CD4-positive, alpha-beta T cell treated with Interleukin-4 for 1 hour (primary cell): ENCODE measurements around the gene SLC35E2B.

ENCODE experiments used
- DNase-seq, 2 donors: peaks; one replicate each; pipeline ENCODE4 v3.0.0-alpha.2; 2020 to 2022

SLC35E2B gene

DNA sequence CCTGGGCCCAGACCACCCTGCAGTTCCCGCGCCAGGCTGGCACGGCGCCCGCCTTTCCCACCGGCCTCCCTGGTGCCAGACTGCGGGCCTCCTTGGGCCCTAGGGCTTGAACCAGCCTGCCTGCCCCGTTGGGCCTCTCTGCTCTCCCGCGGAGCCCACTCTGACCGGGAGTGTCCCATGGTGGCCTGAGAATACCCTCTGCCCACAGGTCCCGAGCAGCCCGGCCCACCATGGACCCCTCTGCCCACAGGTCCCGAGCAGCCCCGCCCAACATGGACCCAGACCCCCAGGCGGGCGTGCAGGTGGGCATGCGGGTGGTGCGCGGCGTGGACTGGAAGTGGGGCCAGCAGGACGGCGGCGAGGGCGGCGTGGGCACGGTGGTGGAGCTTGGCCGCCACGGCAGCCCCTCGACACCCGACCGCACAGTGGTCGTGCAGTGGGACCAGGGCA is 69.4 kb downstream of the SLC35E2B start:
- DNase-seq, result no peak

- DNase-seq, result no peak
These were observed 69.9 kb downstream of the SLC35E2B start for GRCh38 chr1:1622788-1623094.

DNA sequence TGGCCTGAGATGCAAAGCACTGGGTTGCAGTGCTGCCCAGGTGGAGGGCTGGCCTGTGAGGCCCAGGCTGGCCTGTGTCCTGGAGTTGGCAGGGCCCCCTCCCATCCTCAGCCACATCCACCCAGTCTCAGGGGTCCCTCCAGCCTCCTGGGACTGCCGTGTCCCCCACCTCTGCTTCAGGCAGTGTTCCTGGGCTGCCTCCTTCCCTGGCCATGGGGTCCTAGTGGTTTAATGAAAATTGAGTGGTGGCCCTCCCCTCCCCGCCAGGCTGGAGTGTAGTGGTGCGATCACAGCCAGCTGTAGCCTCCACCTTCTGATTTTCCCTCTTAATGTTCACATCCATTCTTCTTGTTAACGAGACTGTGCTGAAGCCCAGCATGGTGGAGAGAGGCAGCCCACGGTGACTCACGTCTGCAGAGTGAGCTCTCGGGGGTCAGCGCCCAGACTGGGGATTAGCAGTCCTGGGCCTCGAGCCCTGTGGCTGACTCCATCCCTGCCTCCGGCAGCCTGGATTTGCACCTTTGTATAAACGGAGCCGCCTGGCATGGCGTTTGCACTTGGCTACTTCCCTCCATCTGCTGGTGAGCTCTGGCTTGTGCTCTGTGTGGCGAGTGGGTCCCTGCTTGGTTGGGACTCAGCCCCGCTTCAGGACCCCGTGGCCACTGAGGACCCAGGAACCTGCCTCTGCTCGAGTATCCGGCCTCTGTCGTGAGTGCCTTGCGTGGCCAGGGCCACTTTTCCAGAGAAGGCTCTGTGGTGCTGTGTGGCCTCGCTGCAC is 70.4 kb downstream of the SLC35E2B start:
- DNase-seq, result no peak

DNA sequence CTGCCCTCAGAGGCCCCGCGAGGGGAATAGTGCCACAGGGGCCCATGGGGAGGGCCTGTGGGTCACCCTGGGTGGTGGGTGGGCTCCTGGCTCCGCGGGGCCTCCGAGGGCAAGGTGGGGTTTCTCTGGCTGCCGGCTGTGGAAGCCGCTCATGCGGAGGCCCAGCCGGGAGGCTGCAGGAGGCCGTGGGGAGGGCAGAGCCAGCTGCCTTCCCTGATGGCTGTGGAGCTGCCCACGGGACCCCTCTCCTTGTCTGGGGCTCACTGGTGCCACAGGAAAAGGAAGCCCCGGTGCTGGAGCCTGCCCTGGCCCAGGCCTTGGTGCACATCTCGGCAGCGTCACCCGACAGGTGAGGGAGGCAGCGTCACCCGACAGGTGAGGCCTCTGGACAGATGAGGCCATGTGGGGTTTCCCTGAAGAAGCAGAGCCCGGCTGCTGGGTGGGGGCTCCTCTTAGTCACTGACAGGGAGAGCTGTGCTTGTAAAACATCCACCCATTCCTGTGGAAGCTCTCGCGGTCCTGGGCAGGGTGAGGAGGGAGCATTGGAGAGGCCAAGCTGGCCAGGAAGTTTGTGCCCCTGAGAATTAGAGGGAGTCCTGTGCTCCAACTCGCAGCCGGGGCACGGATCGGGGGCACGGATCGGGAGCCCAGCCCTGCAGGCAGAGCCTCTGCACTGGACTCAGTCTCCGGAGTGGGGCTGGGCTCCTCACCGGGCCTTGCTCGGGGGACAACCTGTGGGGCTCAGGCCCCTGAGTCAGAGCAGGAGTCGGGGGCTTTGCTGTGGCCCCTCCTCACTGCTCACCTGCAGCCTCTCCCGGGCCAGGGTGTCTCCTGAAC is 71.2 kb downstream of the SLC35E2B start:
- no peak for DNase-seq

- no peak for DNase-seq
These were observed 72.0 kb downstream of the SLC35E2B start for GRCh38 chr1:1620433-1621139.

- DNase-seq, result no peak
These were observed 72.7 kb downstream of the SLC35E2B start for GRCh38 chr1:1619917-1620361.

- no peak for DNase-seq
These were observed 74.1 kb downstream of the SLC35E2B start for GRCh38 chr1:1618396-1619068.

GRCh38 chr1:1617925-1618324 is 74.7 kb downstream of the SLC35E2B start:
- no peak for DNase-seq

DNA sequence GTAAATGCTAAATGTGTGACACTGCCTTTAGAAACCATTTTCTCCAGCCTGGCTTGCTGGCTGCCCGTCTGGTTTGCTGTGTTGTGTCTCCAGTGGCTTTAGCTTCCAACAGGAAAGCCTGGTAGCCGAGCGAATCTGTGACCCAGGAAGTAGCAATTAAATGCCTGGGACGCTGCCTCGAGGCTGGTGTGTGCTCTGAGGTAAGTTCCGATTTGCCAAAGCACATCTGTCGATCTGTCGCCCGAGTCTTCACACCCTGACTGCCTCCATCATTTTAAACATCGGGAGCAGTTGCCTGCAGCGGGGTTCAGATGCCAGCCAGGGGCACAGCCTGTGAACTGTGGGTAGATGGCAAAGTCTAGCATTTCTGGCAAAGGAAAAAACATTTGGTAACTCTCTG is 75.1 kb downstream of the SLC35E2B start:
- no peak for DNase-seq

- no peak for DNase-seq
These were observed 75.8 kb downstream of the SLC35E2B start for GRCh38 chr1:1616838-1617237.

DNA sequence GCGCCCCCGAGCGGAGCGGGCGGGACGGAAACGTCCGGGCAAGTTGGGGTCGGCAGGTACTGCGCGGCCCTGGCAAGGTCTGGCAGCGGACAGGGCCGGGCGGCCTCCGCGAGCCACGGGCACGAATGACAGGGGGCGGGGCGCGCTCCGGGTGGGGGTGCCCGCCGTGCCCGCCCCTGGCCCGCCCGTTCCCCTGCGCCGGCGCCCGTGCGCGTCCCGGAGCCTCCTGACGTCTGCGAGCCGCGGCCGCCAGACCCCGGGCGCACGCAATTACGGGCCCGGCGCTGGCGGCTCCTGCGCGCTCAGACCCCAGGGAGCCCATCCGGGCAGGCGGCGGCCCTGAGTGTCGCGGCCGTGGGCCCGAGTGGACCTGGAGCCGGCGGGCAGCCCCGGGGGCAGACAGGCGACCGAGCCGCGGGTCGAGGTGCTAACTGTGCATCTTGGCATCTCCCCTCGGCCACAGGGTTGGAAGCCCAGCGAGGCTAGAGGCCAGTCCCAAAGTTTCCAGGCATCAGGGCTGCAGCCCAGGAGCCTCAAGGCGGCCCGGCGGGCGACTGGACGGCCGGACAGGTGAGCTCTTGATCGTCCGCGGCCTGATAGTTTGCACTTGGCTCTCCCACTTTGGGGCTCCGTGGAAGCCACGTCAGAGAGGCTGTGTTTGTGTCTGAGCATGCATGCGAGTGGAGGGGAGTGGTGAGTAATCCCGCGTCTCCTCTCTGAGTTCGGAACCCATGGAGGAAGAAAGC is 76.4 kb downstream of the SLC35E2B start:
- peak; percentile 47 to 55 for DNase-seq

DNA sequence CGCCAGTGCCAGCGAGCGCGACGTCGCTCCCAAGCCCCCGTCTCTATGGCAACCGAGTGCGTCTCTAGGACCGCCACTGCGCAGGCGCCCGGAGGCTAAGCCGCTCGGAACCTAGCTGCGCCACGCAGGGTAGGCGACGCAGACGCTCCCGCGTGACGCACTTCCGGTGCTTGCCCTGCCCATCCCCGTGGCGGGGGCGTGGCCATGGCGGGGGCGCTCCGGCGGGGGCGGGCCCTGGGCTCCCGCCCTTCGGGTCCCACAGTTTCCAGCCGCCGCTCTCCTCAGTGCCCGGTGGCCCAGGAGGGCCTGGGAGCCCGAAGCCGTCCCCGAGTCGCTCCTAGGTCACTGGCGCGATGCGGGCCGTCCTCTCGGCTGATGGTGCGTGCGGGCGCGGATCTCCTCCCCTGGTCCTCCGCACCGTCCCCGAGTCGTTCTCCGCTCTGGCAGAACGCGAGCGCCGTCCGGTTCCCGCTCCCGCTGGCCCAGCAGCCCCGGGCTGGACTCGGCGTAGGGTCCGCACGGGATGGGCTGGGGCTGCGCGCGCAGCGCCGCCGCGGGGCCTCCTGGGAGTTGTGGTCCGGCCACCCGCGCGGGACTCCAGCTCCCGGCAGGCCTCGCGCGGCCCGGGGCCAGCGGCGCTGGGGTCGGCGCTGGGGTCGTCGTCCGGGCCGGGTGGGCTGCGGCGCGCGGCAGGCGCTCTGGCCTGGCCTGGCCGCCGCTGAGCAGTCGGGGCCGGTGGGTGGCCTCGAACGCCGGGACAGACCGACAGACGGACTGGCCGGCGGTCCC is 77.1 kb downstream of the SLC35E2B start, which contains the start of gene MIB2:
Gene MIB2, plus strand, starts transcription at position 245 of the 789 bp plus-strand sequence. CDS start 7,953 bp downstream, outside the sequence.
- DNase-seq, result peak; percentile 98

- no peak for DNase-seq
These were observed 77.7 kb downstream of the SLC35E2B start for GRCh38 chr1:1614954-1615255.

DNA sequence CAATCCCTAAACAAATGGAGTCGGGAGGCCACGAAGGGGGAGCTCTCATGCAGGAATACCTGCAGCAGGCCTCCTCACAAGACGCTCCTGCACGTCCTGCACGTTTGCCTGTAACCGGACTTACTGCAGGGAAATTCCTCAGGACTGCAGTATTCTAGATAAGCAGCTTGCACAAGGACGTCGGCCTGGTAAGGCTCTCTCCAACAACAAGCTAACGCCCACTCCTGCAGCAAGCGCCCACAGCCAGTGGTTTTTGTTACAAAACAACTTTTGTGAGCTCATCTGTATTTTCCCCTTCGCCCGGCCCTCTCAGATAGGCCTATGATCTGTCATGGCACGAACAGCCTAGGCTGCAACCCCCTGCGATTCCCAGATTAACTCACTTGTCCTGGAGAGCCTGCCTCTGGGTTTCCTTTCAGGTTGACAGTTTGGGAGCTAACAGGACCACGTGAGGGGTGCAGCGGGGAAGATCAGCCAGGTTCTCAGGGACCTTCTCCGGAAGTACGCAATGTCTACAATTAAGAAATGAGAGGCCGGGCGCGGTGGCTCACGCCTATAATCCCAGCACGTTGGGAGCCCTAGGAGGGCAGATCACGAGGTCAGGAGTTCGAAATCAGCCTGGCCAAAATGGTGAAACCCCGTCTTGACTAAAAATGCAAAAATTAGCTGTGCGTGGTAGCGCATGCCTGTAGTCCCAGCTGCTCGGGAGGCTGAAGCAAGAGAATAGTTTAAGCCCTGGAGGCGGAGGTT is 78.2 kb downstream of the SLC35E2B start:
- peak; percentile 69 to 75 for DNase-seq

- DNase-seq, result no peak
These were observed 79.0 kb downstream of the SLC35E2B start for GRCh38 chr1:1613509-1614082.

DNA sequence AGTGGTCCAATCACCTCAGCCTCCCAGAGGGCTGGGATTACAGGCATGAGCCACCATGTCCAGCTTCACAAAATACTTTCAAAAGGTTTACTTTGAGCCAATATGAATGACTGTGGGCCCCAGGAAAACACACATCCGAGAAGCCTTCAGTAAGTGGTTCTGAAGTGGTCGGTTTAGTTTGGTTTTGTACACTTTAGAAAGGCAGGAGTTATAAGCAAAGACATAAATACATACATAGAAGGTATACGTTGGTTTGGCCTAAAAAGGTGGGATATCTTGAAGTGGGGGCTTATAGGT is 80.5 kb downstream of the SLC35E2B start:
- DNase-seq, result no peak

GRCh38 chr1:1610796-1611195 is 81.8 kb downstream of the SLC35E2B start:
- DNase-seq, result no peak

- DNase-seq, result no peak
These were observed 82.6 kb downstream of the SLC35E2B start for GRCh38 chr1:1609822-1610485.
